PC-9 (cell line): Measurements from ENCODE around the gene NCR3LG1. TPM values are rescaled to one million over a fixed set of nuclear protein-coding genes. Genes with fewer than 3 reads are reported as not detected.

Experiments used
- BruUV-seq: library from RNA; stranded (reverse); fragments of 400-500 nt; replicated peaks from 2 replicates; lab custom pipeline; 2021; lab: Mats Ljungman, UMichigan
- CTCF ChIA-PET: fragments of 300-600 bp; sonication (Branson Sonifier 250); formaldehyde crosslinking; loops from one replicate; lab custom pipeline; 2022; ENCODE audit warnings: antibody characterized with exemption; lab: Charles Lee
- POLR2A ChIA-PET: fragments of 300-600 bp; sonication (Branson Sonifier 250); formaldehyde crosslinking; loops from one replicate; lab custom pipeline; 2022; ENCODE audit warnings: antibody characterized with exemption; ENCODE audit not compliant: unreplicated experiment; lab: Charles Lee
- DNase-seq, 2 experiments: peaks; one replicate each; pipeline versions ENCODE4 v3.0.0 to v3.0.0-alpha.2; 2015 to 2022; ENCODE audit warnings: mixed read lengths in 1 of 2
- H2AFZ ChIP-seq: fragments of 200-600 bp; sonication (generic); 2 replicates; pipeline ENCODE4 v1.8.1; 2017; ENCODE audit warnings: antibody characterized with exemption
- H3F3A ChIP-seq: fragments of 200-600 bp; sonication (generic); 2 replicates; pipeline ENCODE4 v1.8.1; 2017; ENCODE audit warnings: antibody characterized with exemption, mild to moderate bottlenecking, low read depth; ENCODE audit not compliant: insufficient read depth
- H3K27ac ChIP-seq: fragments of 200-600 bp; sonication (generic); 2 replicates; pipeline ENCODE4 v1.6.1; 2016; ENCODE audit warnings: mixed run types
- H3K27me3 ChIP-seq: fragments of 200-600 bp; sonication (generic); 2 replicates; pipeline ENCODE4 v1.6.1; 2016; ENCODE audit warnings: low read depth, mixed run types; ENCODE audit not compliant: insufficient read depth
- H3K36me3 ChIP-seq: fragments of 200-600 bp; sonication (generic); 2 replicates; pipeline ENCODE4 v1.6.1; 2016; ENCODE audit warnings: low read depth, mixed run types
- H3K4me1 ChIP-seq: fragments of 200-600 bp; sonication (generic); replicated peaks from 2 replicates; pipeline ENCODE4 v1.6.1; 2016; ENCODE audit warnings: mixed run types; ENCODE audit not compliant: insufficient read depth
- H3K4me2 ChIP-seq: fragments of 200-600 bp; sonication (generic); 2 replicates; pipeline ENCODE4 v1.6.1; 2017; ENCODE audit warnings: mixed run types
- H3K4me3 ChIP-seq: fragments of 200-600 bp; sonication (generic); 2 replicates; pipeline ENCODE4 v1.6.1; 2016; ENCODE audit warnings: mixed run types
- H3K79me2 ChIP-seq: fragments of 200-600 bp; sonication (generic); 2 replicates; pipeline ENCODE4 v1.6.1; 2017; ENCODE audit warnings: low read depth, mixed run types
- H3K9me2 ChIP-seq: fragments of 200-600 bp; sonication (generic); 2 replicates; pipeline ENCODE4 v1.8.1; 2017; ENCODE audit warnings: mild to moderate bottlenecking; ENCODE audit not compliant: insufficient read depth
- H3K9me3 ChIP-seq: fragments of 200-600 bp; sonication (generic); 2 replicates; pipeline ENCODE4 v1.8.1; 2016; ENCODE audit warnings: low read depth; ENCODE audit not compliant: insufficient read depth
- H4K20me1 ChIP-seq: fragments of 200-600 bp; sonication (generic); 2 replicates; pipeline ENCODE4 v1.8.1; 2017; ENCODE audit not compliant: insufficient read depth
- EZH2 ChIP-seq: fragments of 200-600 bp; sonication (generic); IDR thresholded peaks from 2 replicates; pipeline ENCODE4 v1.8.0; 2017; ENCODE audit warnings: antibody characterized with exemption, low read depth
- intact Hi-C: fragments of 100-400 bp; cut with micrococcal nuclease; formaldehyde crosslinking; loops from one replicate; pipeline ENCODE4 v1.10.0; 2022; ENCODE audit not compliant: unreplicated experiment
- total RNA-seq: library from RNA; stranded (reverse); gene quantifications from 2 replicates; pipeline ENCODE4 v1.2.3, GENCODE V29; 2021
- TF ChIP-seq, protein P1 (sequence below): fragments of 200-600 bp; sonication (generic); conservative IDR thresholded peaks from 2 replicates; pipeline ENCODE4 v1.6.1; 2017; ENCODE audit warnings: mixed run types, antibody characterized with exemption, mild to moderate bottlenecking, moderate library complexity

The NCR3LG1 gene
- total RNA-seq, 1 experiment from 2014 or later = 0.33 TPM

DNA sequence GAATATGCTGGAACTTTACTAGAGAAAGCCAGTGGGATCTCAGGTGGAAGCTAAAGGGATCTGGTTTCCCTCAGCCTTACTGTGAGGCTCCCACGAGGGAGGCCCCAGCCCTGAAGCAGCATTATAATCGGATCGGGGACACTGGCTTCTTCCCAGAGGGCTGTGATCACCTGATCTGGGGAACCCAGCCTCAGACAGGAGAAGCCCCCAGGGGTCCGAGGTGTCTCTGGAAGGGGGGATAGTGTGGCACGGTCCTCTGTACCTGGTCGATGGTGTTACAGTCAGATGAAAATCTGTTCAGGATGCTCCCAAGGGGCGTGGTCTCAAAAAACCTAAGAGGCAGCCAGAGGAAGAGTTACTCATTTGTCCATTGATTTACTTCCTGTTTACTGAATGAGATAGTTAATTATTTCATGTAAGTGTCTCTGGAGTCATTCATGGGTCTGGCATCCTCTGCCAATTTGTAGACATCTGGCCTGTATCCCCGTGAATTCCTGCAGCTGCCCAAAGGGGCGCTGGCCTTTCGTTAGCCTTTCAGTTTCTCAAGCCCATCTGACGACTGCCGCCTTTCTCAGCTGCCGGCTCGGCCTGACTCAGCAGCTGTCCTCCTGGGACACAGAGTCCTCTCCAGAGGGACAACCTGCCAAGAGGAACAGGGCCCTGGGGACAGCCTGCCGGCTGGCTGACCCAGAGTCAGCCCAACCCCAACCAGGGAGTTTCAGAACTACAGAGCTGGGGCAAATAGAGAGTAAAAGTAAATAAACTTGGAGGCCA, 53.8 kb downstream of the NCR3LG1 start:
- no peaks in the 10 kb centered on the region for H3K79me2 ChIP-seq
- intact Hi-C loops = no loop called here
- no peaks in the 10 kb centered on the region for H3K36me3 ChIP-seq
- peaks cover 20% of the 10 kb centered on the region; the same call in 1 of the 2 replicates for H3K27me3 ChIP-seq
- POLR2A ChIA-PET = no interaction called here
- H3K4me3 ChIP-seq = no peak overlapping the region
- no peaks in the 10 kb centered on the region for H3K9me3 ChIP-seq
- peaks cover 5% of the 10 kb centered on the region for H3K4me1 ChIP-seq
- no peak for TF ChIP-seq EZH2
- H2AFZ ChIP-seq = no peak overlapping the region
- BruUV-seq = no TSS peak
- no peak overlapping the region for H3K27ac ChIP-seq
- no peaks in the 10 kb centered on the region for H3K9me2 ChIP-seq
- no peak for DNase-seq
- no peak overlapping the region for H3K4me2 ChIP-seq
- CTCF ChIA-PET = no interaction called here
- no peaks in the 10 kb centered on the region for H4K20me1 ChIP-seq
- H3F3A ChIP-seq = no peaks in the 10 kb centered on the region

DNA sequence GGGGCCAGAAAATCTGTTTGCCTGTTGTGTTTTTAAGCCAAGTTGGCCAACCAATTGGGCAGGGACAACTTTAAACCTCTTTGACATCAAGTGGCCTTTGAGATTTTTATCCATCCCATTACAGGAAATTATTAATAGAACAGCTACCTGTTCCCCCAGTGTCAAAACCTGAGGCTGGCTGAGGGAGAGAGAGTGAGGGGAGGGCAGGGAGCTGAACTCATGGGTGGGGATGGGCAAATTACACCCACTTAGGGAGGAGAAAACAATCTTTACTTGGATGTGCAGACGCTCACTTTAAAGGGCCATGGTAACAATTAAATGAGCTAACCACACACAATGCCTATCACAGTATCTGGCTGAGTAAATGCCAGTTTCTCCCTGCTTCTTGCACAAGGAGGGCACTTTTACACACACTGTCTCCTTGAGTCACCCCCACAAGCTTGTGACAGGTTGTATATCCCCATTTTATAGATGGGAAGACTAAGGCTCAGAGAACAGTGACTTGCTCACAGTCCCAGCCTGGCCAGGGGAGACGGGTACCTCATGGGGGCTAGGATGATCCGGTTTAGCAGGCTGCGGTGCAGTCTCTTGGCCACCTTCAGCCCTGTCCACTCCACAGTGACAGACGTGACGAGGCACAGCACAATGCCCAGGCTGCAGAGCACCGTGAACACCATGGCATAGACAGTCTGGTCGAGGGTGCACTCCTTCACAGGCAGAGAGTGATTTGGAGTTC, 54.6 kb downstream of the NCR3LG1 start:
- H3K4me2 ChIP-seq = no peak overlapping the region
- H2AFZ ChIP-seq = no peak overlapping the region

DNA sequence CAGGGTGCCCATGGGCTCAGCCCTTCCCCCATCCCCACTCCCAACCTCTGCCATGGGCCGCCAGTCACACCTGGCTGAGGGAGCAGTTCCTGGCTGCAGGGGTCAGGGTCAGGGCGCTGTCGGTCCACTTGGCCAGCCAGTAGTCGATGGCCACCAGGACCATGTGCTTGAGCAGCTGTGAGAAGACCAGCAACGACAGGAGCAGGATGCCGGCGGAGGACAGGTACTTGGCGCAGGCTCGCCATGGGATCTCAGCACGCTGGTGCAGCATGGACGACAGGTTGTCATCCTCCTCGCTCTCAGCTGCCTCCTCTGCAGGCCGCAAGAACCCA, 55.2 kb downstream of the NCR3LG1 start:
- CTCF ChIA-PET = no interaction called here
- intact Hi-C loops = no loop called here

More for the DNA sequence above, 54.6 kb downstream of the NCR3LG1 start:
- Histone ChIP-seq H3K4me1 (peaks cover 5% of the 10 kb centered on the region), H3K9me2 (no peaks in the 10 kb centered on the region), H3K27ac (no peak overlapping the region), H3K4me3 (no peak overlapping the region), H3K36me3 (no peaks in the 10 kb centered on the region), H4K20me1 (no peaks in the 10 kb centered on the region), H3F3A (no peaks in the 10 kb centered on the region), H3K79me2 (no peaks in the 10 kb centered on the region), H3K27me3 (peaks cover 25% of the 10 kb centered on the region; the same call in 1 of the 2 replicates), H3K9me3 (no peaks in the 10 kb centered on the region)
- CTCF ChIA-PET = no interaction called here
- intact Hi-C loops = no loop called here
- no TSS peak for BruUV-seq
- DNase-seq = no peak
- TF ChIP-seq, protein P1, sequence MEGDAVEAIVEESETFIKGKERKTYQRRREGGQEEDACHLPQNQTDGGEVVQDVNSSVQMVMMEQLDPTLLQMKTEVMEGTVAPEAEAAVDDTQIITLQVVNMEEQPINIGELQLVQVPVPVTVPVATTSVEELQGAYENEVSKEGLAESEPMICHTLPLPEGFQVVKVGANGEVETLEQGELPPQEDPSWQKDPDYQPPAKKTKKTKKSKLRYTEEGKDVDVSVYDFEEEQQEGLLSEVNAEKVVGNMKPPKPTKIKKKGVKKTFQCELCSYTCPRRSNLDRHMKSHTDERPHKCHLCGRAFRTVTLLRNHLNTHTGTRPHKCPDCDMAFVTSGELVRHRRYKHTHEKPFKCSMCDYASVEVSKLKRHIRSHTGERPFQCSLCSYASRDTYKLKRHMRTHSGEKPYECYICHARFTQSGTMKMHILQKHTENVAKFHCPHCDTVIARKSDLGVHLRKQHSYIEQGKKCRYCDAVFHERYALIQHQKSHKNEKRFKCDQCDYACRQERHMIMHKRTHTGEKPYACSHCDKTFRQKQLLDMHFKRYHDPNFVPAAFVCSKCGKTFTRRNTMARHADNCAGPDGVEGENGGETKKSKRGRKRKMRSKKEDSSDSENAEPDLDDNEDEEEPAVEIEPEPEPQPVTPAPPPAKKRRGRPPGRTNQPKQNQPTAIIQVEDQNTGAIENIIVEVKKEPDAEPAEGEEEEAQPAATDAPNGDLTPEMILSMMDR = no peak
- TF ChIP-seq EZH2 = no peak
- POLR2A ChIA-PET = no interaction called here

More for the DNA sequence above, 55.2 kb downstream of the NCR3LG1 start:
- no peak overlapping the region for H3K27ac ChIP-seq
- TF ChIP-seq, protein P1 = no peak
- no peak for TF ChIP-seq EZH2
- H3K4me2 ChIP-seq = no peak overlapping the region
- no peaks in the 10 kb centered on the region for H3F3A ChIP-seq
- H3K4me3 ChIP-seq = no peak overlapping the region
- H3K9me3 ChIP-seq = no peaks in the 10 kb centered on the region
- H3K9me2 ChIP-seq = no peaks in the 10 kb centered on the region
- POLR2A ChIA-PET = no interaction called here
- H2AFZ ChIP-seq = no peak overlapping the region
- peaks cover 5% of the 10 kb centered on the region for H3K4me1 ChIP-seq
- H3K27me3 ChIP-seq = peaks cover 29% of the 10 kb centered on the region; the same call in 1 of the 2 replicates
- no peaks in the 10 kb centered on the region for H3K79me2 ChIP-seq
- no TSS peak for BruUV-seq
- H3K36me3 ChIP-seq = no peaks in the 10 kb centered on the region
- no peak for DNase-seq
- no peaks in the 10 kb centered on the region for H4K20me1 ChIP-seq
